Stimulated activated CD8-positive, alpha-beta memory T cell treated with anti-CD3 and anti-CD28 coated beads, Interleukin-12 subunit alpha, Interleukin-12 subunit beta, amount 100 ng/mL, for 1 hour (primary cell): ENCODE results near the gene UNC5B.
"Not testable (repeated sequence)": the region's sequence is repeated elsewhere in the genome, so short reads cannot be mapped to it uniquely, and the experiment has no call there.

Experiments used
- DNase-seq: peaks from one replicate; pipeline ENCODE4 v3.0.0-alpha.2; 2020; ENCODE audit warnings: low read depth

UNC5B gene

DNA sequence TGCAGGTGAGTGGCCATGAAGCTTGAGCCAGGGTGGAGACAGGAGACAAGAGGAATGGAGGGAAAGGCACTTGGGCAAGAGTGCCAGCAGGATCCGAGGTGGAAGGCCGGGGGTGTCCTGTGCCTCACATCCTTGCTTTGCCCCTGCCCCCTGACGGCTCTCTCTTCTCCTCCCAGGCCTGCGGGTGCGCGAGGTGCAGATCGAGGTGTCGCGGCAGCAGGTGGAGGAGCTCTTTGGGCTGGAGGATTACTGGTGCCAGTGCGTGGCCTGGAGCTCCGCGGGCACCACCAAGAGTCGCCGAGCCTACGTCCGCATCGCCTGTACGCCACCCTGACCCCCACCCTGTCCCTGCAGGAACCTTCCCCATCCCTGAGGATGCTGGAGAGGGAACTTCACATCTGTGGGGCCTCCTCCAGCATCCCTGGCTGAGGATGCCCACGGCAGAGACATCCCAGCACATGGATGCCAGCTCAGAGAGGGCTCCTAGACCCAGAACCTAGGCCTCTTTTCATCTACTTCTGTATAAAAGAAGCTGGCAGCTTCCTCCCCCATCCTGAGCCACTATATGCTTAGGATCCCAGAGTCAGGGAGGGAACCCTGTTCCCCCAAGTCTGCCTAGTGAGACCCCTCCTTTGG lies 72.3 kb downstream of the UNC5B start:
- DNase-seq, result no peak

- no peak for DNase-seq
These were observed 72.8 kb downstream of the UNC5B start for GRCh38 chr10:71285180-71285545.

DNA sequence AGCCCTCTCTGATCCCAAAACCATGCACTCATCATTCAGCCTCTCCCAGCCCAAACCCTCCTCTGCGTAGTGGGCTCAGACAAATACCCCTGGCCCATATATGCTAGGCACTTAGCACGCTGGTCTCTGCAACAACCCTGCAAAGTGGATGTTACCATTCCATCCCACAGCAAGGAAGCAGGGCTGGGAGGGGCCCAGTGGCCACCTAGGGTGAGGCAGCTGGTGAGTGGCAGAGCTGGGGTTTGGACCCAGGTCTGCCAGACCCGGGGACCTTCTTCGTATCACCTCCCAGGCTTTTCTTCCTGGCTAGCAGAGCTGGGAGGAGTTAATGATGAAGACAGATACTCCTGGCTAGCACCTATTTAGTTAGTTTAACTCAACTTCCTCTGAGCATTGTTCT lies 73.6 kb downstream of the UNC5B start:
- no peak for DNase-seq

DNA sequence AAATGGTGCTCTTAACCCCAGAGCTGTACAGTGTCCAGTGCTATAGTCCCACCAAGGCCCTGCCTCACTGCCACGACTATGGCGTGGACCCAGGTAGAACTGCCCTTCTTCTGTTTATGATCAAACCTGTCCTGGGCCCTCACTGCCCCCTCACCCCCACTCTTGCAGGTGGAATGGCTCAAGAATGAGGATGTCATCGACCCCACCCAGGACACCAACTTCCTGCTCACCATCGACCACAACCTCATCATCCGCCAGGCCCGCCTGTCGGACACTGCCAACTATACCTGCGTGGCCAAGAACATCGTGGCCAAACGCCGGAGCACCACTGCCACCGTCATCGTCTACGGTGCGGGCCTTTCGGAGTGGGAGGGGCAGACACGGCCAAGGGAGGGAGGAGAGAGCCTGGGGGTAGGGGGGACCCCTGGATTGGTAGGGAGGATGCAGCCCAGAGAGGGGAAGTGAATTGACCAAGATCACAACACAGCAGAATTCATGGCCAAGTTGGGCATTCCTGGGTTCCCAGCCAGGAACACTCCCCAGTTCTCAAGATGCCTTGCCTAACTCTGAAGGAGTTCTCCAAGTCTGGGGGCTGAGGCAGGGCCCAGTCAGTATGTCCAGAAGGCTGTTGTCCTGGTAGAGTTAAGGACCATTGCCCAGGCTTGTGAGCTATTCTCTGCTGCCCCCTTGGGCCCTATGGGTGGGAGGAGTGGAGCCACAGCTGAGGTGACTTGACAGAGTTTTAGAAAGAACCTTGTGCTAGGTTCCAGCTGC lies 74.3 kb downstream of the UNC5B start:
- no peak for DNase-seq

DNA sequence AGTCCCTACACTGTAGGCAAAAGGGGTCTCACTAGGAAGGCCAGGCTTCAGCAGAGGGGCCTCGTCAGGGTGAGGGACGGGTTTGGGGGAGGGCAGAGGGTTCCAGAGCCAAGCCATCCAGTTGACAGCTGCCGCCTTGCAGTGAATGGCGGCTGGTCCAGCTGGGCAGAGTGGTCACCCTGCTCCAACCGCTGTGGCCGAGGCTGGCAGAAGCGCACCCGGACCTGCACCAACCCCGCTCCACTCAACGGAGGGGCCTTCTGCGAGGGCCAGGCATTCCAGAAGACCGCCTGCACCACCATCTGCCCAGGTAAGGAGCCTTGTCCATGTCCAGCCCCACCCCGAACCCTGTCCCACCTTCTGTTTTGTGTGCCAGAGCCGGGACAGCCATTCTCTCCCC lies 75.1 kb downstream of the UNC5B start:
- DNase-seq, result no peak

GRCh38 chr10:71288461-71288860 lies 76.1 kb downstream of the UNC5B start:
- no peak for DNase-seq

DNA sequence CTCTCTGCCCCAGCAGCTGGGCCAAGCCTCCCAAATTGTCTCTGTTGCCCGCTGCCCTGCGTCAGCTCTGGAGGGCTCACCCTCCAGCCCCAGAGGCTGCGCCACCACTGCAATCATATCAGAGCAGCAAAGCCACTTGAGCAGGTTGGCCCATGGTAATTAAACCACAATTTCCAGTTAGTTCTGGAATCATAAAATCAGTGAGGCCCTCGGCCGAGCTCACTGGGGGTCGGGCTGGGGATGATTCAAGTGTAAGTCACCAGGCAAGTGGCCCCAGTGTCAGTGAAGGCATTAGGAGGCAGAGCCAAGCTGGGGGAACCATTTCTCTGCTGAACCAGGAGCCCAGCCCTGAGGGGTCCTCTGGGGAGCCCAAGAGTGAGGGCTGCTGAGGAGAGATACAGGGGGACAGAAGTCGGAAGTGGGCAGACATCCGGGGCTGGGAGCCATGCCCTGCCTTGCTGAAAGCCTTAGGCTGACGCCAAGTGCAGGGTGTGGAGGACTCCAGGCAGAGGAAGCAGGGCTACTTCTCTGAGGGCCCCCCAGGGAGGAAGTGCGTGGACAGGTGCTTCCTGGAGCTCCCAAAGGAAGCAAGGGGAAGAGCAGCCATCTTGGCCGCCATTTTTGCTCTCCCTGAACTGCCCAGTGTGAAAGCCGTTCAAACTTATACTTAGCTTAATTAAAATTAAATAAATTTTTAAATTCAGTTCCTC lies 77.2 kb downstream of the UNC5B start:
- DNase-seq, result no peak

GRCh38 chr10:71290331-71290730 lies 78.0 kb downstream of the UNC5B start:
- DNase-seq, result no peak

GRCh38 chr10:71290806-71291527 lies 78.6 kb downstream of the UNC5B start:
- DNase-seq, result no peak

DNA sequence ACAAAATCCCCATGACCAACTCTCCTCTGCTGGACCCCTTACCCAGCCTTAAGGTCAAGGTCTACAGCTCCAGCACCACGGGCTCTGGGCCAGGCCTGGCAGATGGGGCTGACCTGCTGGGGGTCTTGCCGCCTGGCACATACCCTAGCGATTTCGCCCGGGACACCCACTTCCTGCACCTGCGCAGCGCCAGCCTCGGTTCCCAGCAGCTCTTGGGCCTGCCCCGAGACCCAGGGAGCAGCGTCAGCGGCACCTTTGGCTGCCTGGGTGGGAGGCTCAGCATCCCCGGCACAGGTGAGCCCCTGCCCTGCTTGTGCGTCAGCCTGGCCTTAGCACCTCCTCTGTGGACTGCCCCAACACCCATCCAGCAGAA lies 79.1 kb downstream of the UNC5B start:
- no peak for DNase-seq

DNA sequence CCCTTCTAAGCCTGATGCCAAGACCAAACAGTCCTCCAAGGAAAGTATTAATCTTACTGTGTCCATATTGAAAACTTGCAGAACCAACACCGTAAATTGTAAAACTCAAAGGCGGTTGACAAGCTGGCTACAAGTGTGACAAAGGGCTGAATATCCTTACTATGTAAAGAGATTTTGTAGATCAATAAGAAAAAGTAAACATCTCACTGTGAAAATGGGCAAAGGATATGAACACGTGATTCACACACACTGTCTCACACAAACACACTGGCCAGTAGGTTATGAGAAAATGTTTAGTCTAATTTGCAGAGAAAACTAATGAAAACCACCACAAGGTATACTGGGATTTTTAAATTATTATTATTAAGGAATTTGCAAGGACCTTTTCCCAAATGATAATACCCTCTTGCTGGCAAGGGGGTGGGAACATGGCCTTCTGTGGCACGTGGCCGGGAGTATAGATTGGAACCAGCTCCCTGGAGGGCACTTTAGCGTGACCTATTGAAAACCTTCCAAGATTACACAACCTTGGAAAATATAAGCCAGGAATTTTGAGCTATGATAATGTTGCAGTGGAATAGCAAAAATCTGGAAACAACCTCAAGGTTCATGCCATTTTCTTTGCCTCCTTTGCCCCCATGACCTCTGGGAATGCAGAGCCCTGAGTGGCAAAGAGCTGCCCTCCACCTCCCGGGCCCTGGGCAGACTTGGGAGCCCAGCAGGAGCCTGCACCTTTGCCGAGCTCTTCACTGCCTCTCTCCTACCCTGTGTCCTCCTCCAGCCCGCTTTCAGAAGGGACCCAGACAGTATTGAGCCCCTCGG lies 80.5 kb downstream of the UNC5B start:
- no peak for DNase-seq

DNA sequence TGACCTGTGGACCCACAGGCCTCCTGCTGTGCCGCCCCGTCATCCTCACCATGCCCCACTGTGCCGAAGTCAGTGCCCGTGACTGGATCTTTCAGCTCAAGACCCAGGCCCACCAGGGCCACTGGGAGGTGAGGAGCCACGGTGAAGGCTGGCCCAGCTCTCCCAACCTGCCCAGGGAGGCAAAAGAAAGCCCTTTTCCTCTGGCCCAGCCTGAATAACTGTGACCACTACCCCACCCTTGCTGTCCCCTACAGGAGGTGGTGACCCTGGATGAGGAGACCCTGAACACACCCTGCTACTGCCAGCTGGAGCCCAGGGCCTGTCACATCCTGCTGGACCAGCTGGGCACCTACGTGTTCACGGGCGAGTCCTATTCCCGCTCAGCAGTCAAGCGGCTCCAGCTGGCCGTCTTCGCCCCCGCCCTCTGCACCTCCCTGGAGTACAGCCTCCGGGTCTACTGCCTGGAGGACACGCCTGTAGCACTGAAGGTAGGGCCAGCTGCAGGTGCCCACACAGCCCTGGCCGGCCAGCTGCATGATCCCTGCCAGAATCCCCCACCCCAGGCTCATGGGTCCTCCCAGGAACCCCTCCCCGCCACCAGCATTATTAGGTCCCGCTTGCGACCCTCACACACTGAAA lies 81.2 kb downstream of the UNC5B start:
- no peak for DNase-seq

GRCh38 chr10:71294091-71294561 lies 81.8 kb downstream of the UNC5B start:
- DNase-seq, result no peak

DNA sequence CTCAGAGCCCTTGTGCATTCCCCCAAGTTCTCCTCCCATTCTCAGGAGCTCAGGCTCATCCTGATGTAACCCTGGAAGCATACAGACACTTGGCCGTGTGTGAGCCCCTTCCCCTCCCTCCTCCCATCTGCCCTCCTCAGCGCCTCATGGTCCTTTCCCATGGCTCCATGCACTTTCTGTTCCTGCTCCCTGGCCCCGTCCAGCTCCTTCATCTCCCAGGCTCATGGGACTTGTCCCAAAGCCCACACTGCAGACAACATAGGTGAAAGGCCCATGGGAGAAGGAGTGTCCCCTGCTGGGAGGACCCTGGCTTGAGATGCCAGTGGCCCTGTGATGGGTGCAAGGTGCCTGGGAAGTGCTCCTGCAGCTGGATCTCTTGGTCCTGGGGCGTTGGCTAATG lies 82.5 kb downstream of the UNC5B start:
- DNase-seq, result no peak

DNA sequence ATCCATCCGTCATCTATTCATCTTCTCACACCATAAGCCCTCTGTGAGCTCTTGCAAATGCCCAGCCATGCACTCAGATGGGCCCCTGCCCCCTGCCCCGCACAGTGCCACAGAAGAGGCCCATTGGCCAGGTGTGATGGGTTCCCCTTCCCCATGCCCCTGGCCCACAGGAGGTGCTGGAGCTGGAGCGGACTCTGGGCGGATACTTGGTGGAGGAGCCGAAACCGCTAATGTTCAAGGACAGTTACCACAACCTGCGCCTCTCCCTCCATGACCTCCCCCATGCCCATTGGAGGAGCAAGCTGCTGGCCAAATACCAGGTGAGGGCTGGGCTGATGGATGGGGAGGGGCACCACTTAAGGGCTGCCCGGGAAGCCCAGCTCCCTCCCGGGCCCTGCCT lies 83.3 kb downstream of the UNC5B start:
- no peak for DNase-seq

- DNase-seq, result no peak
These were observed 83.7 kb downstream of the UNC5B start for GRCh38 chr10:71296086-71296485.

DNA sequence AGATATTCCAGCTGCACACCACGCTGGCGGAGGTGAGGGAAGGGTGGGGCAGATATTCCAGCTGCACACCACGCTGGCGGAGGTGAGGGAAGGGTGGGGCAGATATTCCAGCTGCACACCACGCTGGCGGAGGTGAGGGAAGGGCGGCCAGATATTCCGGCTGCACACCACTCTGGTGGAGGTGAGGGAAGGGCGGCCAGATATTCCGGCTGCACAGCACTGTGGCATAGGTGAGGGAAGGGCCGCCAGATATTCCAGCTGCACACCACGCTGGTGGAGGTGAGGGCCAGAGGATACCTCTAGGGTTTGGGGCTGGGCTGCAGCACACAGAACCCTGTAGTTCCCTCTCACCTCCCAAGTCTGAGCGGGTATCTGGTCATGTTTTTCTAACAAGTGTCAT lies 84.4 kb downstream of the UNC5B start:
- DNase-seq, result not testable (repeated sequence)

DNA sequence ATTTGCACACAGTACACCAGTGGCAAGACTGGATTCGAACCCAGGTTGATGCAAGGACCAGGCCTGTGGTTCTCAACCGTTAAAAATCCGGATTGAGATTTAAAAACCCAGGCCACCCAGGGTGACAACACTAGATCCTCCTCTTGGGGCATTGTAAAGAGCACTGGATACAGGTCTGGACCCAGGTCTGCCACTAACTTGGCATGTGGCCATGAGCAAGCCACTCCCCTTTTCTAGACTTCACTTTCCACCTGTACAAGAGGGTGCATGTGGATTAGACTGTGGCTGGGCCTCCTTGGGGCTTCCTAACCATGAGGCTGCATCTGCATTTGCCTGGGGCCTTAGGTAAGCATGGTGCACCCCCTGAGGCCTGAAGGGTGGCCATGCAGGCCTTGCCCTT lies 85.0 kb downstream of the UNC5B start:
- DNase-seq, result no peak

- no peak for DNase-seq
These were observed 86.9 kb downstream of the UNC5B start for GRCh38 chr10:71299071-71299785.

- no peak for DNase-seq
These were observed 88.4 kb downstream of the UNC5B start for GRCh38 chr10:71300555-71301370.
